HepG2 (cell line): ENCODE data around the gene ASTN2. TPM values are rescaled to one million over a fixed set of nuclear protein-coding genes. Genes with fewer than 3 reads are reported as not detected.
A peak's percentile ranks its signal among the peaks of the same experiment; 100 is the strongest.

ENCODE experiments used
- DMAP1 ChIP-seq: IDR thresholded peaks from 2 replicates; pipeline ENCODE4 v1.6.1; 2016
- FOXA1 ChIP-seq, 2 experiments: fragments of 450-650 bp in 1 of 2; sonication (generic) in 1 of 2; formaldehyde crosslinking in 1 of 2; IDR thresholded peaks; 2 replicates each; pipeline versions ENCODE4 v1.4.0 to v1.6.1; 2016 to 2020; ENCODE audit warnings: missing genetic modification reagents in 1 of 2
- HCFC1 ChIP-seq: fragments of 150-350 bp; IDR thresholded peaks from 2 replicates; pipeline ENCODE4 v1.6.1; 2014; ENCODE audit warnings: low read depth, low read length
- HDAC6 ChIP-seq: fragments of 200-600 bp; sonication (generic); IDR thresholded peaks from 2 replicates; pipeline ENCODE4 v1.7.0; 2017; ENCODE audit warnings: mild to moderate bottlenecking, antibody characterized with exemption, low read length, low read depth
- HIVEP1 ChIP-seq: sonication (generic); formaldehyde crosslinking; IDR thresholded peaks from 2 replicates; pipeline ENCODE4 v1.4.0; 2020; ENCODE audit warnings: mild to moderate bottlenecking, missing genetic modification reagents
- ISL2 ChIP-seq: sonication (generic); formaldehyde crosslinking; IDR thresholded peaks from 2 replicates; pipeline ENCODE4 v1.5.0; 2020; ENCODE audit warnings: missing genetic modification reagents
- ISX ChIP-seq: sonication (generic); formaldehyde crosslinking; conservative IDR thresholded peaks from 2 replicates; pipeline ENCODE4 v1.5.0; 2020; ENCODE audit warnings: missing genetic modification reagents
- MBNL3 ChIP-seq: fragments of 250-450 bp; sonication (Bioruptor Pico); conservative IDR thresholded peaks from 2 replicates; pipeline ENCODE4 v1.8.0; 2022; ENCODE audit warnings: mild to moderate bottlenecking, inconsistent platforms
- MED1 ChIP-seq: sonication (generic); formaldehyde crosslinking; IDR thresholded peaks from 2 replicates; pipeline ENCODE4 v1.4.0; 2020; ENCODE audit warnings: missing genetic modification reagents
- TAF15 ChIP-seq: fragments of 200-400 bp; formaldehyde crosslinking; IDR thresholded peaks from one replicate; pipeline ENCODE4 v1.6.1; 2018; ENCODE audit warnings: mild to moderate bottlenecking, low read depth, low read length; ENCODE audit not compliant: poor library complexity, severe bottlenecking
- U2AF2 ChIP-seq: fragments of 200-400 bp; formaldehyde crosslinking; IDR thresholded peaks from 2 replicates; pipeline ENCODE4 v1.6.1; 2017; ENCODE audit warnings: low read depth, mild to moderate bottlenecking, low read length
- ZBTB8A ChIP-seq: sonication (generic); formaldehyde crosslinking; IDR thresholded peaks from 2 replicates; pipeline ENCODE4 v1.4.0; 2020; ENCODE audit warnings: mild to moderate bottlenecking, low read depth, missing genetic modification reagents, borderline replicate concordance
- ZNF572 ChIP-seq: sonication (generic); formaldehyde crosslinking; IDR thresholded peaks from 2 replicates; pipeline ENCODE4 v1.5.1; 2020; ENCODE audit warnings: mild to moderate bottlenecking, missing genetic modification reagents
- ZNF792 ChIP-seq: IDR thresholded peaks from 2 replicates; pipeline ENCODE4 v1.6.1; 2016
- ZNF816 ChIP-seq: sonication (generic); formaldehyde crosslinking; IDR thresholded peaks from 2 replicates; pipeline ENCODE4 v1.8.0; 2022; ENCODE audit warnings: missing genetic modification reagents, mild to moderate bottlenecking, borderline replicate concordance
- ZSCAN29 ChIP-seq: sonication (generic); formaldehyde crosslinking; conservative IDR thresholded peaks from 2 replicates; pipeline ENCODE4 v1.4.0; 2020; ENCODE audit warnings: mild to moderate bottlenecking, missing genetic modification reagents
- polyA plus RNA-seq, 8 experiments: library from polyadenylated mRNA; depleted of rRNA in 3 of 8; stranded (reverse) in 7 of 8; unstranded in 1 of 8; fragments of >200 nt; fragmentation: Illumina TruSeq in 4 of 8; extraction: Trizol in 4 of 8; gene quantifications; 2 replicates each; pipeline versions ENCODE4 v1.2.1 to v1.2.3, GENCODE V29; 2011 to 2016; ENCODE audit warnings: low read depth in 4 of 8, missing spikeins in 1 of 8, mixed read lengths in 1 of 8; ENCODE audit not compliant: insufficient read depth in 1 of 8
- total RNA-seq, 5 experiments: library from RNA; depleted of rRNA; stranded (reverse); fragments of >200 nt; fragmentation: Illumina TruSeq; extraction: Trizol; gene quantifications; 2 replicates each; pipeline ENCODE4 v1.2.3, GENCODE V29; 2016; ENCODE audit warnings: low read depth in 1 of 5
- TF ChIP-seq, protein P1 (sequence below): sonication (generic); formaldehyde crosslinking; conservative IDR thresholded peaks from 2 replicates; pipeline ENCODE4 v1.8.0; 2022; ENCODE audit warnings: low read depth, missing genetic modification reagents
- TF ChIP-seq, protein P2 (sequence below): sonication (generic); formaldehyde crosslinking; IDR thresholded peaks from 2 replicates; pipeline ENCODE4 v1.4.0; 2020; ENCODE audit warnings: mild to moderate bottlenecking, missing genetic modification reagents
- TF ChIP-seq, protein P3 (sequence below): IDR thresholded peaks from 2 replicates; pipeline ENCODE4 v1.6.1; 2016; ENCODE audit warnings: missing compliant biosample characterization, missing genetic modification reagents, borderline replicate concordance
- TF ChIP-seq, protein P4 (sequence below), 2 experiments: sonication (generic) in 1 of 2; formaldehyde crosslinking in 1 of 2; IDR thresholded peaks; 2 replicates each; pipeline versions ENCODE4 v1.4.0 to v1.6.1; 2018 to 2020; ENCODE audit warnings: missing genetic modification reagents in 2 of 2, borderline replicate concordance in 1 of 2, low read depth in 1 of 2, mild to moderate bottlenecking in 1 of 2, missing biosample characterization in 1 of 2
- TF ChIP-seq, protein P5 (sequence below): sonication (generic); formaldehyde crosslinking; IDR thresholded peaks from 2 replicates; pipeline ENCODE4 v1.9.0; 2021; ENCODE audit warnings: missing genetic modification reagents, borderline replicate concordance

The ASTN2 gene
- total and polyA plus RNA-seq, 2 of the 13 experiments (the other 11 are each of a cell fraction or from before 2014, with no cell fraction given), result 5.2 to 13.5 TPM

DNA sequence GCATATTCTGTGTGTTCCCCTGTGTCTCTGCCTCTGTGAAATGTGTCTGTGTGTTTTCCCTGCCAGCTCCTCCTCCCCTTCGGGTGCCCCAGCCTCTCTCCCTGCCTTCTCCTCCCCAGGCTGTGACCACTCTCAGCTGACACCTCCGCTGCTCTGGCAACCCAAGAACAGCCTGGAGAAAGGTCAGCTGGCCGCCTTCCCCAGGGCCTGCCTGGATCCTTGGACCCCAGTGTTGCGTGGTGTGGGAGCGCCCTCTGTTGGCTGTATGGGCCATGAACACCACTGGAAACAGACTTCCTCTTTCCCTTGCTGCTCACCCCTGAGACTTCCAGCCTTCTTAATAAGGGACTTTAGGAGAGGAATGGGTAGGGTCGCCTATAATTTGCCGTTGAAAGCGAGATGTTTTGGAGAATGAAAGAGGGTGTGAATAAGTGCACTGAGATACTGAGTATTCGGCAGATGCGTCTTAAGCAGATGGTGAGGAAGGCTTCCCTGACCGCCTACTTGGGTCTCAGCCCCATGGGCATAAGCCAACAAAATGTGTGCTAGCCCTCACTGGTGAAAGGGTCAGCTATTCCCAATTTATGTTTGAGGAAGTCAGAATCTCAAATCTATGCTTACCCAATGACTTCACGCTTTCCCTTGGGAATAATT lies 842.6 kb downstream of the ASTN2 start (continued):
- TF ChIP-seq ISL2 (CRISPR knock-in tag) (no peak), ZBTB8A (CRISPR knock-in tag) (no peak), FOXA1 (IDR thresholded peaks at IDR 0.05) (no peak), FOXA1 (CRISPR knock-in tag; IDR thresholded peaks at IDR 0.05) (no peak), ISX (CRISPR knock-in tag) (no peak), HCFC1 (no peak), ZNF572 (no peak), HIVEP1 (CRISPR knock-in tag) (no peak), MED1 (CRISPR knock-in tag) (no peak), U2AF2 (no peak), ZNF792 (CRISPR knock-in tag) (no peak), MBNL3 (CRISPR knock-in tag) (no peak), ZSCAN29 (CRISPR knock-in tag) (0 out of 2 replicates have a peak, but pooled peaks have one; percentile 52), TAF15 (no peak), HDAC6 (no peak), DMAP1 (no peak), ZNF816 (CRISPR knock-in tag) (no peak)
- TF ChIP-seq, protein P1, sequence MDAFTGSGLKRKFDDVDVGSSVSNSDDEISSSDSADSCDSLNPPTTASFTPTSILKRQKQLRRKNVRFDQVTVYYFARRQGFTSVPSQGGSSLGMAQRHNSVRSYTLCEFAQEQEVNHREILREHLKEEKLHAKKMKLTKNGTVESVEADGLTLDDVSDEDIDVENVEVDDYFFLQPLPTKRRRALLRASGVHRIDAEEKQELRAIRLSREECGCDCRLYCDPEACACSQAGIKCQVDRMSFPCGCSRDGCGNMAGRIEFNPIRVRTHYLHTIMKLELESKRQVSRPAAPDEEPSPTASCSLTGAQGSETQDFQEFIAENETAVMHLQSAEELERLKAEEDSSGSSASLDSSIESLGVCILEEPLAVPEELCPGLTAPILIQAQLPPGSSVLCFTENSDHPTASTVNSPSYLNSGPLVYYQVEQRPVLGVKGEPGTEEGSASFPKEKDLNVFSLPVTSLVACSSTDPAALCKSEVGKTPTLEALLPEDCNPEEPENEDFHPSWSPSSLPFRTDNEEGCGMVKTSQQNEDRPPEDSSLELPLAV (CRISPR knock-in tag), result no peak
- TF ChIP-seq, protein P2, sequence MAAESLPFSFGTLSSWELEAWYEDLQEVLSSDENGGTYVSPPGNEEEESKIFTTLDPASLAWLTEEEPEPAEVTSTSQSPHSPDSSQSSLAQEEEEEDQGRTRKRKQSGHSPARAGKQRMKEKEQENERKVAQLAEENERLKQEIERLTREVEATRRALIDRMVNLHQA (CRISPR knock-in tag), result no peak
- TF ChIP-seq, protein P3, sequence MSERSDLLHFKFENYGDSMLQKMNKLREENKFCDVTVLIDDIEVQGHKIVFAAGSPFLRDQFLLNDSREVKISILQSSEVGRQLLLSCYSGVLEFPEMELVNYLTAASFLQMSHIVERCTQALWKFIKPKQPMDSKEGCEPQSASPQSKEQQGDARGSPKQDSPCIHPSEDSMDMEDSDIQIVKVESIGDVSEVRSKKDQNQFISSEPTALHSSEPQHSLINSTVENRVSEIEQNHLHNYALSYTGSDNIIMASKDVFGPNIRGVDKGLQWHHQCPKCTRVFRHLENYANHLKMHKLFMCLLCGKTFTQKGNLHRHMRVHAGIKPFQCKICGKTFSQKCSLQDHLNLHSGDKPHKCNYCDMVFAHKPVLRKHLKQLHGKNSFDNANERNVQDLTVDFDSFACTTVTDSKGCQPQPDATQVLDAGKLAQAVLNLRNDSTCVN (CRISPR knock-in tag), result no peak
- TF ChIP-seq, protein P4, sequence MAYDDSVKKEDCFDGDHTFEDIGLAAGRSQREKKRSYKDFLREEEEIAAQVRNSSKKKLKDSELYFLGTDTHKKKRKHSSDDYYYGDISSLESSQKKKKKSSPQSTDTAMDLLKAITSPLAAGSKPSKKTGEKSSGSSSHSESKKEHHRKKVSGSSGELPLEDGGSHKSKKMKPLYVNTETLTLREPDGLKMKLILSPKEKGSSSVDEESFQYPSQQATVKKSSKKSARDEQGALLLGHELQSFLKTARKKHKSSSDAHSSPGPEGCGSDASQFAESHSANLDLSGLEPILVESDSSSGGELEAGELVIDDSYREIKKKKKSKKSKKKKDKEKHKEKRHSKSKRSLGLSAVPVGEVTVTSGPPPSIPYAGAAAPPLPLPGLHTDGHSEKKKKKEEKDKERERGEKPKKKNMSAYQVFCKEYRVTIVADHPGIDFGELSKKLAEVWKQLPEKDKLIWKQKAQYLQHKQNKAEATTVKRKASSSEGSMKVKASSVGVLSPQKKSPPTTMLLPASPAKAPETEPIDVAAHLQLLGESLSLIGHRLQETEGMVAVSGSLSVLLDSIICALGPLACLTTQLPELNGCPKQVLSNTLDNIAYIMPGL (CRISPR knock-in tag; IDR thresholded peaks at IDR 0.05; ENCODE audit: borderline replicate concordance in 1 of 2, low read depth in 1 of 2), result peak; percentile 31 to 61; a peak in 2 of 4 replicates
- TF ChIP-seq, protein P5, sequence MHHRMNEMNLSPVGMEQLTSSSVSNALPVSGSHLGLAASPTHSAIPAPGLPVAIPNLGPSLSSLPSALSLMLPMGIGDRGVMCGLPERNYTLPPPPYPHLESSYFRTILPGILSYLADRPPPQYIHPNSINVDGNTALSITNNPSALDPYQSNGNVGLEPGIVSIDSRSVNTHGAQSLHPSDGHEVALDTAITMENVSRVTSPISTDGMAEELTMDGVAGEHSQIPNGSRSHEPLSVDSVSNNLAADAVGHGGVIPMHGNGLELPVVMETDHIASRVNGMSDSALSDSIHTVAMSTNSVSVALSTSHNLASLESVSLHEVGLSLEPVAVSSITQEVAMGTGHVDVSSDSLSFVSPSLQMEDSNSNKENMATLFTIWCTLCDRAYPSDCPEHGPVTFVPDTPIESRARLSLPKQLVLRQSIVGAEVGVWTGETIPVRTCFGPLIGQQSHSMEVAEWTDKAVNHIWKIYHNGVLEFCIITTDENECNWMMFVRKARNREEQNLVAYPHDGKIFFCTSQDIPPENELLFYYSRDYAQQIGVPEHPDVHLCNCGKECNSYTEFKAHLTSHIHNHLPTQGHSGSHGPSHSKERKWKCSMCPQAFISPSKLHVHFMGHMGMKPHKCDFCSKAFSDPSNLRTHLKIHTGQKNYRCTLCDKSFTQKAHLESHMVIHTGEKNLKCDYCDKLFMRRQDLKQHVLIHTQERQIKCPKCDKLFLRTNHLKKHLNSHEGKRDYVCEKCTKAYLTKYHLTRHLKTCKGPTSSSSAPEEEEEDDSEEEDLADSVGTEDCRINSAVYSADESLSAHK (CRISPR knock-in tag), result no peak
